RWPE2 (cell line): Measurements from ENCODE around the gene PLEKHH1.
"Not testable (repeated sequence)": the region's sequence is repeated elsewhere in the genome, so short reads cannot be mapped to it uniquely, and the experiment has no call there.

ENCODE experiments used
- ATAC-seq: fragments of 200-7000 bp; cut with Tn5 transposase; 3 replicates; pipeline ENCODE4 v1.9.1; 2021; ENCODE audit warnings: low read depth
- DNase-seq: peaks from one replicate; pipeline ENCODE4 v3.0.0-alpha.2; 2020; ENCODE audit warnings: low spot score
- H3K27ac ChIP-seq: fragments of 450-650 bp; 2 replicates; pipeline ENCODE4 v1.5.1; 2017; ENCODE audit warnings: mild to moderate bottlenecking; ENCODE audit not compliant: poor library complexity, severe bottlenecking
- H3K27me3 ChIP-seq: fragments of 250-450 bp; sonication (Bioruptor Pico); 2 replicates; pipeline ENCODE4 v1.5.1; 2021; ENCODE audit warnings: mild to moderate bottlenecking, moderate library complexity; ENCODE audit not compliant: insufficient read depth, poor library complexity, severe bottlenecking
- H3K36me3 ChIP-seq: fragments of 250-450 bp; sonication (Bioruptor Pico); 2 replicates; pipeline ENCODE4 v1.5.1; 2020; ENCODE audit warnings: low read depth, mild to moderate bottlenecking, moderate library complexity
- H3K4me1 ChIP-seq: fragments of 250-450 bp; sonication (Bioruptor Pico); 2 replicates; pipeline ENCODE4 v1.5.1; 2021; ENCODE audit warnings: mild to moderate bottlenecking, moderate library complexity; ENCODE audit not compliant: insufficient read depth, poor library complexity, severe bottlenecking
- H3K4me3 ChIP-seq: fragments of 250-450 bp; sonication (Bioruptor Pico); 2 replicates; pipeline ENCODE4 v1.5.1; 2021; ENCODE audit warnings: mild to moderate bottlenecking, moderate library complexity; ENCODE audit not compliant: severe bottlenecking
- H3K9me3 ChIP-seq: fragments of 250-450 bp; sonication (Bioruptor Pico); 2 replicates; pipeline ENCODE4 v1.5.1; 2021; ENCODE audit warnings: mild to moderate bottlenecking, moderate library complexity; ENCODE audit not compliant: severe bottlenecking
- TF ChIP-seq, protein P1 (sequence below): fragments of 450-650 bp; IDR thresholded peaks from one replicate; pipeline ENCODE4 v1.5.1; 2017; ENCODE audit warnings: mild to moderate bottlenecking, moderate library complexity; ENCODE audit not compliant: poor library complexity, severe bottlenecking

The PLEKHH1 gene

DNA sequence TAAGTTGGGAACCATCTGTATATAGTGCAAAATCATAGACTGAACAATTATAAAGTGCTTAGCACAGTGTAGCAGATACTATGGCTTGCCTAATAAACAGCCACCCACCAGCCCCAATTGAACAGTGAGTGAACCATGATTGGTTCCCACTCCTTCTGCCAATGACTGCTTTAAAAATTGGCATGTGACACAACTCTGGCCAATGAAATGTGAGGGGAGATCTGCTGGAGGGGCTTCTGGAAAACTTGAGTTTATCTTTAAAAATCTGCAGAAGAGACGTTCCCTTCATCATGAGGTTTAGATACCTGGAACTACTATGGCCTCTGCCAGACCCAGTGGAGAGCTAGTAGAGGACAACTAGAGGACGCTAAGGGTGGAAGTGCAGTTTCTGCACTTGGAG is 62.3 kb downstream of the PLEKHH1 start:
- TF ChIP-seq, protein P1, sequence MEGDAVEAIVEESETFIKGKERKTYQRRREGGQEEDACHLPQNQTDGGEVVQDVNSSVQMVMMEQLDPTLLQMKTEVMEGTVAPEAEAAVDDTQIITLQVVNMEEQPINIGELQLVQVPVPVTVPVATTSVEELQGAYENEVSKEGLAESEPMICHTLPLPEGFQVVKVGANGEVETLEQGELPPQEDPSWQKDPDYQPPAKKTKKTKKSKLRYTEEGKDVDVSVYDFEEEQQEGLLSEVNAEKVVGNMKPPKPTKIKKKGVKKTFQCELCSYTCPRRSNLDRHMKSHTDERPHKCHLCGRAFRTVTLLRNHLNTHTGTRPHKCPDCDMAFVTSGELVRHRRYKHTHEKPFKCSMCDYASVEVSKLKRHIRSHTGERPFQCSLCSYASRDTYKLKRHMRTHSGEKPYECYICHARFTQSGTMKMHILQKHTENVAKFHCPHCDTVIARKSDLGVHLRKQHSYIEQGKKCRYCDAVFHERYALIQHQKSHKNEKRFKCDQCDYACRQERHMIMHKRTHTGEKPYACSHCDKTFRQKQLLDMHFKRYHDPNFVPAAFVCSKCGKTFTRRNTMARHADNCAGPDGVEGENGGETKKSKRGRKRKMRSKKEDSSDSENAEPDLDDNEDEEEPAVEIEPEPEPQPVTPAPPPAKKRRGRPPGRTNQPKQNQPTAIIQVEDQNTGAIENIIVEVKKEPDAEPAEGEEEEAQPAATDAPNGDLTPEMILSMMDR: no peak
- no peak overlapping the region for H3K27ac ChIP-seq
- DNase-seq (no peak), ATAC-seq (no peak)
- peaks cover 38% of the 10 kb centered on the region for H3K36me3 ChIP-seq
- H3K27me3 ChIP-seq: no peaks in the 10 kb centered on the region
- no peaks in the 10 kb centered on the region for H3K9me3 ChIP-seq
- no peaks in the 10 kb centered on the region for H3K4me1 ChIP-seq
- H3K4me3 ChIP-seq: no peak overlapping the region

DNA sequence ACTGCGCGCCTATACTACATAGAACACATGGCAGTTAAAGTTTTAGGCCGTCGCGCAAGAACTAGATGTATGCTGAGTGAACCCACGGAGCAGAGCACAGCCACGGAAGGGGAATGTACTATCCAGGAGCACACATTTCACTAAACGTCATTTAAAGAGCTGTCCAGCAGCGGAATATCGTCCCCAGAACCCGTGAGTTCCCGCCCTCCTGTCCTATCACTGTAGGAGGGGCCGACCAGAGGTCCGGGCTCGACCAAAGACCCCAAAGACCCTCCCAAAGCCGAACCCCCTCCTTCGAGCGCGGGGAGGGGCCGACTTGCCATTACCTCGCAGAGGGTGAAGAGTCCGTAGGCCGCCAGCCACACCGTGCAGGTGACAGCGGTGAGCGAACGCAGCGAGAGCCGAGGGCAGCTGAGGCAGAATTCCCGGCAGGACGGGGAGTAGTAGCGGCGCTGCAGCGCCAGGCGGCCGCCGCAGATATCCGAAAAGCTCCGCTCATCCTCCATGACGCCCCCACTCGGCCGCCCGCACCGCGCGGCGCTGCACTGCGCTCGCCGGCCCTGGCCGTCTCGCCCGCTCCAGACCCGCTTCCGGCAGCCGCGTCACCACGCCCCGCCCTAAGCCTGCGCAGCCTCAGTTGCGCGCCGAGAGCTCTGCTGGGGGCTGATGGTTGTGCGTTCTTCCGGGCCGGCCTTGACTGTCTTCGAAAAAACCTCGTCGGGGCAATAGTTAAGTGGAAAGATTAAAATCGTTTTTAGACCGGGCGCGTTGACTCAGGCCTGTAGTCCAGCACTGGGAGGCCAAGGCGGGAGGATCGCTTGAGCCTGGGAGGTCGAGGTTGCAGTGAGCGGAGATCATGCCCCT is 66.8 kb downstream of the PLEKHH1 start, which contains the start of gene PIGH:
TSS of gene PIGH (minus strand) at position 571 of the 864 bp plus-strand sequence. CDS start at position 506, 65 bp downstream.
- Histone ChIP-seq H3K36me3 (no peaks in the 10 kb centered on the region), H3K4me1 (no peaks in the 10 kb centered on the region), H3K4me3 (peak within 1 kb of the TSS; percentile 78), H3K27ac (peak within 1 kb of the TSS; percentile 30), H3K27me3 (no peaks in the 10 kb centered on the region), H3K9me3 (no peaks in the 10 kb centered on the region)
- TF ChIP-seq, protein P1: peak; percentile 63
- peak; percentile 84 for DNase-seq
- ATAC-seq: peak; percentile 95

DNA sequence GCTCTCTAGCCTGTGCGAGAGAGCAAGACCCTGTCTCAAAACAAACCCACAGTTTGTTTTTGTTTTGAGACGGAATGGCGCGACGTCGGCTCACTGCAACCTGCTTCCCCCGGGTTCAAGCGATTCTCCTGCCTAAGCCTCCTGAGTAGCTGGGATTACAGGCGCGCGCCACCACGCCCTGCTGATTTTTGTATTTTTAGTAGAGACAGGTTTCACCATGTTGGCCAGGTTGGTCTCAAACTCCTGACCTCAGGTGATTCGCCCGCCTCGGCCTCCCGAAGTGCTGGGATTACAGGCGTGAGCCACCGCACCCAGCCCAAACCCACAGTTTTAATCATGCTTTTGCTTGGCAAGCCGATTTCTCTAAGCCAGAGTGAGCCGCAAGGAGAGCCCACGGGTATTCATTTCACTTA is 67.5 kb downstream of the PLEKHH1 start:
- not testable (repeated sequence) for H3K4me1 ChIP-seq, ATAC-seq, H3K36me3 ChIP-seq, H3K27me3 ChIP-seq, DNase-seq, H3K9me3 ChIP-seq
- peak overlapping the region; percentile 78 for H3K4me3 ChIP-seq
- peak overlapping the region; percentile 30 for H3K27ac ChIP-seq

DNA sequence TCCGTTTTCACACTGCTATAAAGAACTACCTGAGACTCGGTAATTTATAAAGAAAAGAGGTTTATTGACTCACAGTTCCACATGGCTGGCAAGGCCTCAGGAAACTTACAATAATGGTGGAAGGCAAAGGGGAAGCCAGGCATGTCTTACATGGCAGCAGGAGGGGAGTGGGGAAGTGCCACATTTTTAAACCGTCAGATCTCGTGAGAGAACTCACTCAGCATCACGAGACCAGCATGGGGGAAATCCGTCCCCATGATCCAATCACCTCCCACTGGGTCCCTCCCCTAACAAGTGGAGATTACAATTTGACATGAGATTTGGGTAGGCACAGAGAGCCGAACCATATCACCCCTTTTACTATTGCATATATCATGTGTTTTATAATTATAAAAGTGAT is 69.0 kb downstream of the PLEKHH1 start:
- no peaks in the 10 kb centered on the region for H3K27me3 ChIP-seq
- no peak overlapping the region for H3K4me3 ChIP-seq
- no peaks in the 10 kb centered on the region for H3K9me3 ChIP-seq
- DNase-seq (no peak), ATAC-seq (no peak)
- no peak overlapping the region for H3K27ac ChIP-seq
- no peaks in the 10 kb centered on the region for H3K4me1 ChIP-seq
- no peaks in the 10 kb centered on the region for H3K36me3 ChIP-seq
- TF ChIP-seq, protein P1: no peak

DNA sequence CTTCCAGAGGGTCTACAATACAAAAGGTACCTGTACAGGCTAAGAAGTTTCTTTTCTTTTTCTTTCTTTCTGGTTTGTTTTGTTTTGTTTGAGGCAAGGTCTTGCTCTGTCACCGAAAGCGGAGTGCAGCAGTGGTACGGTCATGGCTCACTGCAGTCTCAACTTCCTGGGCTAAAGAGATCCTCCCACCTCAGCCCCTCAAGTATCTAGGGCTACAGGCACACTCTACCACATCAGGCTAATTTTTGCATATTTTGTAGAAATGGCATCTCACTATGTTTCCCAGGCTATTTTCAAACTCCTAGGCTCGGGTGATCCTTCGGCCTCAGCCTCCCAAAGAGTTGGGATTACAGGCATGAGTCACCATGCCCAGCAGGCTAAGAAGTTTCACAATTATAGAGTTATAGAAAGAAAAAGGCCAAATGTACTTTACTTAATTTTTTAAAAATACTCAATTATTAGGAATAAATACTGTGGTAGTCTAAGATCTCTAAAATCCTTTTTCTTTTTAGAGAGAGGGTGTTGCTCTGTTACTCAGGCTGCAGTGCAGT is 70.0 kb downstream of the PLEKHH1 start:
- Histone ChIP-seq H3K36me3 (no peaks in the 10 kb centered on the region), H3K9me3 (no peaks in the 10 kb centered on the region), H3K4me1 (no peaks in the 10 kb centered on the region), H3K27me3 (no peaks in the 10 kb centered on the region), H3K27ac (no peak overlapping the region), H3K4me3 (no peak overlapping the region)
- TF ChIP-seq, protein P1: no peak
- no peak for ATAC-seq
- DNase-seq: no peak
